ENCODE data around the gene EMX1.

The EMX1 gene
- 0 to 0.13 (median 0) reads per million in 9 experiments for total RNA-seq

- DNase-seq, result peak in 1 of 3 experiments; percentile 17
- Mint-ChIP-seq H3K27ac (no peak within 1 kb of the TSS), H3K4me3 (peak within 1 kb of the TSS; percentile 83 to 87), H3K36me3 (ENCODE audit: insufficient read depth) (peaks cover 10% of the 10 kb centered on the region), H3K4me1 (ENCODE audit: low read depth in 2 of 2) (peaks cover 11 to 25% of the 10 kb centered on the region in 2 donors), H3K9me3 (no peaks in the 10 kb centered on the region), H3K27me3 (peaks cover 72 to 92% of the 10 kb centered on the region in 2 donors)
- ATAC-seq (replicated peaks), result peak; percentile 56
Measured at GRCh38 chr2:72917138-72917876, at the start of gene EMX1. Gene EMX1 (plus strand): TSS chr2:72917519. CDS start chr2:72917853, 334 bp downstream.

DNA sequence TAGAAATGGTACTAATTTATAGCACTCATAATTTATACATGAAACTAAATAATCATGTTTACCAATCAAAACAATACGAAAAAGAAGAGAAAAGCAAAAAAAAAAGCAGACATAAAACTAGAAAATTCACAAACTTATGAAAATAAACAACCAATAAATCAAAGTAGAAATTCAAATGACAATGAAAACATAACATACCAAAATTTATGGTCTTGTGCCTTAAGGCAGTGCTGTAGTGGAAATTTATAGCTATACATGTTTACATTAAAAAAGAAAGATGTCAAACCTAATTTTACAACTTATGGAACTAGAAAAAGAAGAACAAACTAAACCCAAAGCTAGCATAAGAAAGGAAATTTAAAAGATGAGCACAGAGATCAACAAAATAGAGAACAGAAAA is 46.3 kb upstream of the EMX1 start:
- DNase-seq (no peak), ATAC-seq (replicated peaks) (no peak)
- Mint-ChIP-seq H3K9me3 (no peaks in the 10 kb centered on the region), H3K36me3 (ENCODE audit: insufficient read depth) (peaks cover 3% of the 10 kb centered on the region), H3K4me1 (ENCODE audit: low read depth in 2 of 2) (no peaks in the 10 kb centered on the region), H3K4me3 (no peak overlapping the region), H3K27me3 (peaks cover 51 to 54% of the 10 kb centered on the region in 2 donors), H3K27ac (no peak overlapping the region)

DNA sequence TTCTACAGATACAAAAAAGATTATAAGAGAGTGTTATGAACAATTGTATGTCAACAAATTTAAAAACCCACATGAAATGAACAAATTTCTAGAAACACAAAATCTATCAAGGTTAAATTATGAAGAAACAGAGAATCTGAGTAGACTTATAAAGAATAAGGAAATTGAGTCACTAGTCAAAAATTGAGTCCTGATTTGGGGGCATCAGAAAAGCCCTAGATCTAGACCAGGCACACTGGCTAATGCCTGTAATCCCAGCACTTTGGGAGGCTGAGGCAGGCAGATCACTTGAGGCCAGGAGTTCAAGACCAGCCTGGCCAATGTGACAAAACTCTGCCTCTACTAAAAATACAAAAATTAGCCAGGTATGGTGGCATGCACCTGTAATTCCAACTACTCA is 45.4 kb upstream of the EMX1 start:
- Mint-ChIP-seq H3K27me3 (peaks cover 42 to 50% of the 10 kb centered on the region in 2 donors), H3K4me3 (no peak overlapping the region), H3K4me1 (ENCODE audit: low read depth in 2 of 2) (no peaks in the 10 kb centered on the region), H3K9me3 (no peaks in the 10 kb centered on the region), H3K27ac (no peak overlapping the region), H3K36me3 (ENCODE audit: insufficient read depth) (peaks cover 3% of the 10 kb centered on the region)
- DNase-seq (no peak), ATAC-seq (replicated peaks) (no peak)

DNA sequence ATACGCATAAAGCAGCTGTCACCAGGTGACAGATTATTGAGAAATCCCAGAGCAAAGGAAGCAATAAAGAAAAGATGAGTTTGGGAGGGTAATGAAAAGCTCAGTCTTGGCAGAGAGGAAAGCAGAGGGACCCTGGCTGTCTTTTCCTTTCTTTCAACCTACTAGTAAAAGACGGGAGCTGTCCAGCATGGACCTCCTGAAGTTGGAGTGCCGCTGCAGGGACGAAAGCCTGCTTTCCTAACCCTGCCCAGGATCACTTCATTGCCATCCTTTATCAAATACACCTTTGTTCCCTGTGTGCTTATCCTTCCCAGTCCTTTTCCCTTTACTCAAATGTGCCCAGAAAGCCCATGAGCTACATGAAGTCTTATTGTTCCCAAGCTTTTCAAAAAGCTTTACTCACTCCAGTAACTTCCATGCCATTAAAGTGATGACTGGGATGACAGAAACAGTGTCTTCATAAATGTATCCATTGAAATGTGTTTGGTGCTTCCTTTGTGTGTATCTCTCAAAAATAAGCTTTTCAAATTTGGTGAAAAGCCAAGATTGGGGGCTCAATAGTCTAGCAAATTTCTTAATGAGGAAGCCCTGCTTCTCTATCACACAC is 33.9 kb upstream of the EMX1 start:
- Mint-ChIP-seq H3K27ac (no peak overlapping the region), H3K4me1 (ENCODE audit: low read depth in 2 of 2) (peaks cover 0 to 9% of the 10 kb centered on the region in 2 donors), H3K36me3 (ENCODE audit: insufficient read depth) (no peaks in the 10 kb centered on the region), H3K27me3 (peaks cover 68 to 72% of the 10 kb centered on the region in 2 donors), H3K9me3 (peaks cover 0 to 2% of the 10 kb centered on the region in 2 donors), H3K4me3 (no peak overlapping the region)
- ATAC-seq (replicated peaks), result no peak
- peak in 1 of 3 experiments; percentile 14 for DNase-seq

DNA sequence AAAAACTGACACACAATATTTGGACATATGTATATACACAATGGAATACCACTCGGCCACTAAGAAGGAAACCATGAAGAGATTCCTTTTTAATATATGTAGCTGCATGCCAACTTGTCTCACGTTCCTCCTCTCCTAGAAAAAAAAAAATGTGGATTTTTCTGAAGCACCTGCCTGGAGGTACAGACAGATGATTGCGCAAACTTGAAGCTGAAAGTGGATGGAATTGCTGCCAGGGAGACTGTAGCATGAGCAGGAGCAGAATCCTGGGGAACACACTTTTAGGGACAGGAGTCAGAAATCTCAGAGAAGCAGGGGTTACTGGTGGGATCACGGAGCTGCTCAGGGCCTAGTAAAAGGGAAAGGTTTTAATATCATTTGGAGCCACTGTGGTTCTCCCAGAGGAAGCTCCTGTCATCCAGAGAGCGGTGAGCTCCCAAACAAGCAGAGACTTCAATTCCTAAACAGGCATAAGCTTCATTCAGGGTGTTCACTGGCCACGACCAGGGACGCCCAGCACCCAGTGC is 30.8 kb upstream of the EMX1 start:
- DNase-seq, result no peak
- Mint-ChIP-seq H3K4me3 (peak overlapping the region; percentile 69 to 75), H3K27ac (no peak overlapping the region), H3K36me3 (ENCODE audit: insufficient read depth) (no peaks in the 10 kb centered on the region), H3K27me3 (peaks cover 69 to 92% of the 10 kb centered on the region in 2 donors), H3K4me1 (ENCODE audit: low read depth in 2 of 2) (peaks cover 0 to 9% of the 10 kb centered on the region in 2 donors), H3K9me3 (peaks cover 0 to 2% of the 10 kb centered on the region in 2 donors)
- no peak for ATAC-seq (replicated peaks)

DNA sequence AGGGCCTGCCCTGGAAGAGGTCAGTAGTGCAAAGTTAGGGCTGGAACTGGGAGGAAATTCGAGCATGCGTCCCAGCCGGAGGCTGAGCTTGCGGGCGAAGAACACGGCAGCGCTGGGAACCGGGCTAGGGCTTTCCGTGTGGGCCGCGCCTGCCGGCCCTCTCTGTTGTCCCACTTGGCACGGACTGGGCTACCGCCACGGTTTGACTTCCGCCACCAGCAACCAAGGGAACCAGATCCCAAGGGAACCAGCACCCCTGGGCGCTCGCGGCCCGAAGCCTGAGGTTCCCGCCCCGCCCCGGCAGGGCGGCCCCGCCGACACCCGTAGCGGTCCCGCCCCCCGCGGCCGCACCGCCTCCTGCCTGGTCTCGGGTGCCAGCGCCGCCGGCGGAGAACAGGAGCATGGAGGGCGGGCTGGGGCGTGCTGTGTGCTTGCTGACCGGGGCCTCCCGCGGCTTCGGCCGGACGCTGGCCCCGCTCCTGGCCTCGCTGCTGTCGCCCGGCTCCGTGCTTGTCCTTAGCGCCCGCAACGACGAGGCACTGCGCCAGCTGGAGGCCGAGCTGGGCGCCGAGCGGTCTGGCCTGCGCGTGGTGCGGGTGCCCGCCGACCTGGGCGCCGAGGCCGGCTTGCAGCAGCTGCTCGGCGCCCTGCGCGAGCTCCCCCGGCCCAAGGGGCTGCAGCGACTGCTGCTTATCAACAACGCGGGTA is 30.1 kb upstream of the EMX1 start, which contains the start of gene SPR:
Gene SPR, plus strand, starts transcription at position 377 of the 708 bp plus-strand sequence. Its CDS starts 25 bp downstream, at position 402.
- Mint-ChIP-seq H3K36me3 (ENCODE audit: insufficient read depth) (no peaks in the 10 kb centered on the region), H3K4me1 (ENCODE audit: low read depth in 2 of 2) (peaks cover 0 to 9% of the 10 kb centered on the region in 2 donors), H3K27me3 (peaks cover 69 to 92% of the 10 kb centered on the region in 2 donors), H3K4me3 (peak within 1 kb of the TSS; percentile 80 to 83), H3K27ac (no peak within 1 kb of the TSS), H3K9me3 (peaks cover 0 to 2% of the 10 kb centered on the region in 2 donors)
- peak; percentile 31 to 40 (median 39) for DNase-seq
- ATAC-seq (replicated peaks), result peak; percentile 90

DNA sequence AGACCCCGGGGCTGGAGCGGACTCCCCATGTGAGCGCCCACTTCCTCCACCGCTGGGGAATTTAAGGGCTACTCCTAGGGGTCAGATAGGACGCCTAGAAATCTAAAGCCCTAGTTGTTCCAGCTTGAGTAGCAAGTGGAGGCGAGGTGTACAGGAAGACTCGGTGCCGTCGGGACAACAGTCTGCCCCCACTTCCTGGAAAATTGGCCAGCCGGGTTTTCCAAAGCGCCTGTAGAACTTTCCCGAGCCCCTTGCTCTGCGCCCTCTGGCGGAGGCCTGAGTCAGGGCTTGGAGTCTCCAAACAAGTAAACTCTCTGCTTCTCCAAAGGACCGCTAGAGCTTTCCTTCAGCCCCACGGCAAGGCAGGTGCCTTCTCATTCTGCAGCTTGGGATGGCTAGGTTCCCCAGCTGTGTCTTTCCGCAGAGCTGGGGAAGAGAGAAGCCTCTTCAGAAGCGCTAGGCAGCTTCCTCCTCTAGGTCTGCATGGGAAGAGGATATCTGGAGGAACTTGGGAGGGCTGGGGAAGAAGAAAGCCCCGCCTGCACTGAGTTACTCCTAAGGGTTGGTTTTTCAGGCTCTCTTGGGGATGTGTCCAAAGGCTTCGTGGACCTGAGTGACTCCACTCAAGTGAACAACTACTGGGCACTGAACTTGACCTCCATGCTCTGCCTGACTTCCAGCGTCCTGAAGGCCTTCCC is 29.4 kb upstream of the EMX1 start:
- peaks cover 67 to 89% of the 10 kb centered on the region in 2 donors for H3K27me3 Mint-ChIP-seq
- ATAC-seq (replicated peaks), result peak; percentile 54

GRCh38 chr2:72888438-72889202 is 28.7 kb upstream of the EMX1 start:
- DNase-seq (no peak), ATAC-seq (replicated peaks) (no peak)
- Mint-ChIP-seq H3K27ac (no peak overlapping the region), H3K36me3 (ENCODE audit: insufficient read depth) (no peaks in the 10 kb centered on the region), H3K9me3 (no peaks in the 10 kb centered on the region), H3K4me1 (ENCODE audit: low read depth in 2 of 2) (peaks cover 0 to 9% of the 10 kb centered on the region in 2 donors), H3K4me3 (peak overlapping the region in 1 of 2 donors; percentile 83), H3K27me3 (peaks cover 63 to 84% of the 10 kb centered on the region in 2 donors)

More for the DNA sequence above, 29.4 kb upstream of the EMX1 start:
- Mint-ChIP-seq H3K4me1 (ENCODE audit: low read depth in 2 of 2) (peaks cover 0 to 9% of the 10 kb centered on the region in 2 donors), H3K9me3 (peaks cover 0 to 2% of the 10 kb centered on the region in 2 donors), H3K4me3 (peak overlapping the region; percentile 80 to 83), H3K27ac (no peak overlapping the region), H3K36me3 (ENCODE audit: insufficient read depth) (no peaks in the 10 kb centered on the region)
- DNase-seq, result peak; percentile 13 to 31 (median 28)

DNA sequence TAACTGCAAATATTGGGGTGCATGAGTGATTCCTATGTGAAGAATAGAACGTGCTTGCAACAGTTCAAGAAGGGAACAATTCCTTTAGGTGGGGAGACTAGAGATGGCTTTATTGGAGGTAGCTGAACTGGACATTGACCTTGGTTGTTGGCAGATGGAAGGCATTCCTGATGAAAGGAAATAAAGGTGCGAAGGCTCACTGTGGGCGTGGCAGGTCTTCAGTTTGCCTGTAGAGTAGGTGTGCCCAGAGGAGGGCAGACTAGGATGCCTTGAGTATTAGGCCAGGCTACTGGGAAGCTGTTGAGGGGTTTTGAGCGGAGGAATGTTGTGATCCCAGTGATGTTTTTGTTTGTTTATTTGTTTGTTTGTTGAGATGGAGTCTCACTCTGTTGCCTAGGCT is 27.3 kb upstream of the EMX1 start:
- Mint-ChIP-seq H3K9me3 (no peaks in the 10 kb centered on the region), H3K27ac (no peak overlapping the region), H3K4me1 (ENCODE audit: low read depth in 2 of 2) (peaks cover 0 to 9% of the 10 kb centered on the region in 2 donors), H3K4me3 (no peak overlapping the region), H3K36me3 (ENCODE audit: insufficient read depth) (no peaks in the 10 kb centered on the region), H3K27me3 (peaks cover 56 to 84% of the 10 kb centered on the region in 2 donors)
- ATAC-seq (replicated peaks) (no peak), DNase-seq (no peak)

DNA sequence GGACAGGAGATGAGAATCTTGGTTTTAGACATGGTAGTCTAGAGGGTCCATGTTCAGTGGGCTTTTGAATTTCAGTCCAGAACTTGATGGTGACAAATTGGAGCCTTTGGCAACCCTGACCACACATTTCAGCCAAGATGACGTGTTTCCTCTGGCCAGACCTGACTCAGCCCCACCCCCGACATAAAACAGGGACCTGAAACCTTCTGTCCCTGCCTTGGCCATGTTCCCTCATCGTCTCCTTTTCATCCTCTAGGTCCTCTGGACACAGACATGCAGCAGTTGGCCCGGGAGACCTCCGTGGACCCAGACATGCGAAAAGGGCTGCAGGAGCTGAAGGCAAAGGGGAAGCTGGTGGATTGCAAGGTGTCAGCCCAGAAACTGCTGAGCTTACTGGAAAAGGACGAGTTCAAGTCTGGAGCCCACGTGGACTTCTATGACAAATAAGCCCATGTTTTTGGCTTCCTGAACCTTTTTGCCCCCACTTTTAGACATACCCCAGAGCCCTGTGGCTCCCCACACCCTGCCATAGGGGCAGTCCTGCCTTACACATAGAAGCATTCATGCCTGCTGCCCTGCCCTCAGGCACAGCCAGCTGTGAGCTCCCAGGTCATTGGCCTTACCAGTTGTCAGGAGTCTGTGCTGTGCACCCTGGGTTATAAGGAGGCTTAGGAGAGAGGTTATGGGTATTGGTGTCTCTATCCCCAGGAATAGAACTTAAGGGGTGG is 26.1 kb upstream of the EMX1 start:
- DNase-seq (no peak), ATAC-seq (replicated peaks) (no peak)
- peaks cover 53 to 84% of the 10 kb centered on the region in 2 donors for H3K27me3 Mint-ChIP-seq
- H3K4me1 Mint-ChIP-seq (ENCODE audit: low read depth in 2 of 2), result peaks cover 0 to 13% of the 10 kb centered on the region in 2 donors
- H3K27ac Mint-ChIP-seq, result peak overlapping the region in 1 of 2 donors; percentile 7
- H3K9me3 Mint-ChIP-seq, result no peaks in the 10 kb centered on the region
- no peaks in the 10 kb centered on the region for H3K36me3 Mint-ChIP-seq (ENCODE audit: insufficient read depth)
- H3K4me3 Mint-ChIP-seq, result no peak overlapping the region

GRCh38 chr2:72892506-72893173 is 24.7 kb upstream of the EMX1 start:
- Mint-ChIP-seq H3K4me3 (no peak overlapping the region), H3K9me3 (no peaks in the 10 kb centered on the region), H3K36me3 (ENCODE audit: insufficient read depth) (no peaks in the 10 kb centered on the region), H3K27me3 (peaks cover 46 to 91% of the 10 kb centered on the region in 2 donors), H3K4me1 (ENCODE audit: low read depth in 2 of 2) (peaks cover 0 to 8% of the 10 kb centered on the region in 2 donors), H3K27ac (no peak overlapping the region)
- DNase-seq, result peak; percentile 40 to 46 (median 46)
- peak; percentile 85 for ATAC-seq (replicated peaks)

Measured in effector memory CD8-positive, alpha-beta T cell (primary cell).